Psoas muscle (tissue), 8 donors: Measurements from ENCODE around the gene RLN3. TPM values are rescaled to one million over a fixed set of nuclear protein-coding genes. Genes with fewer than 3 reads are reported as not detected.

Source experiments
- ATAC-seq, 4 donors: fragments of 200-7000 bp; cut with Tn5 transposase; one replicate each; pipeline ENCODE4 v1.9.1; 2020; ENCODE audit warnings: moderate library complexity in 3 of 4, mild to moderate bottlenecking in 2 of 4
- DNase-seq, 2 donors: peaks; one replicate each; pipeline ENCODE4 v3.0.0-alpha.2; 2020
- H3K27ac ChIP-seq: fragments of 200-600 bp; one replicate; pipeline ENCODE4 v1.8.0; 2022
- H3K27me3 ChIP-seq, 3 donors: fragments of 200-600 bp in 1 of 3; one replicate each; pipeline versions ENCODE4 v1.6.1 to v1.8.0; 2013 to 2022; ENCODE audit warnings: low read length in 2 of 3, mild to moderate bottlenecking in 2 of 3, moderate library complexity in 1 of 3; ENCODE audit not compliant: insufficient read depth in 3 of 3
- H3K36me3 ChIP-seq, 2 donors: fragments of 200-600 bp in 1 of 2; one replicate each; pipeline versions ENCODE4 v1.6.1 to v1.8.0; 2013 to 2022; ENCODE audit warnings: low read depth in 1 of 2, mild to moderate bottlenecking in 1 of 2, moderate library complexity in 1 of 2; ENCODE audit not compliant: insufficient read depth in 1 of 2
- H3K4me1 ChIP-seq: fragments of 200-600 bp; one replicate; pipeline ENCODE4 v1.8.0; 2022
- H3K4me3 ChIP-seq: fragments of 200-600 bp; one replicate; pipeline ENCODE4 v1.8.0; 2022; ENCODE audit warnings: mild to moderate bottlenecking
- H3K9me3 ChIP-seq: fragments of 200-600 bp; one replicate; pipeline ENCODE4 v1.8.0; 2022
- WGBS, 3 donors: extraction: QIAGEN DNeasy Blood & Tissue Kit; methylation state at CpG; one replicate each; pipeline versions ENCODE4 v1.1.6 to v1.1.7; 2013; 5-methylcytosine and 5-hydroxymethylcytosine counted together
- intact Hi-C, 2 donors: fragments of 100-400 bp; cut with DNase I; formaldehyde crosslinking; loops; one replicate each; pipeline versions ENCODE4 v1.11.0 to v1.14.2; 2022
- polyA plus RNA-seq, 3 donors: library from polyadenylated mRNA; stranded (reverse); fragments of 200-250 nt; gene quantifications; one replicate each; pipeline ENCODE4 v1.2.3, GENCODE V29; 2013
- total RNA-seq, 4 donors: library from RNA; stranded (reverse); fragmentation: NEBNext Ultra II Directional in 2 of 4; extraction: Animal tissue kit (Norgen Biotek cat#: 25700) in 2 of 4; gene quantifications; one replicate each; pipeline versions ENCODE4 v1.2.1 to v1.2.4, GENCODE V29; 2021 to 2023
- TF ChIP-seq, protein P1 (sequence below): fragments of 200-600 bp; IDR thresholded peaks from one replicate; pipeline ENCODE4 v1.8.0; 2022; ENCODE audit warnings: antibody characterized with exemption
- donor health status: healthy with polysubstance abuse.
- donor health status: DM: no; HTN: no; CAD: no; lungs with moderate emphysema.
- donor health status: Bipolar disorder and iron deficiency.
- donor health status: healthy.
- donor health status: DM: yes; HTN: yes; CAD: no.
- donor health status: DM: no; HTN: no; CAD: no.
- donor health status: DM: no; HTN: no; CAD: no.
- donor health status: DM: yes; HTN: yes; CAD: no.

Gene RLN3
- total and polyA plus RNA-seq, 7 donors, result not detected

DNA sequence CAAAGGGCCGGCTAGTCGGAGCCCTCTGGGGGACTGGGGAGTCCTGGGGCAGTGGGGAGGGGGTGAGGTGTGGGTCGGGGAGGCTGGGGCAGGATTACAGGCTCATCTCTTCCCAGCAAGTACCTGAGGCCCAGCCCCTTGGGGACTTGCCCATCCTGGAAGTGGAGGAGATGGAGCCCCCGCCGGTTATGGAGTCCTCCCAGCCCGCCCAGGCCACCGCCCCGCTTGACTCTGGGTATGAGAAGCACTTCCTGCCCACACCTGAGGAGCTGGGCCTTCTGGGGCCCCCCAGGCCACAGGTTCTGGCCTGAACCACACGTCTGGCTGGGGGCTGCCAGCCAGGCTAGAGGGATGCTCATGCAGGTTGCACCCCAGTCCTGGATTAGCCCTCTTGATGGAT is 24.0 kb downstream of the RLN3 start:
- H3K4me3 ChIP-seq, result no peak overlapping the region
- intact Hi-C loops, result no loop called here
- H3K27me3 ChIP-seq, result peaks cover 0 to 4% (median 3%) of the 10 kb centered on the region in 3 donors
- no peaks in the 10 kb centered on the region for H3K36me3 ChIP-seq
- no peaks in the 10 kb centered on the region for H3K9me3 ChIP-seq
- TF ChIP-seq, protein P1, sequence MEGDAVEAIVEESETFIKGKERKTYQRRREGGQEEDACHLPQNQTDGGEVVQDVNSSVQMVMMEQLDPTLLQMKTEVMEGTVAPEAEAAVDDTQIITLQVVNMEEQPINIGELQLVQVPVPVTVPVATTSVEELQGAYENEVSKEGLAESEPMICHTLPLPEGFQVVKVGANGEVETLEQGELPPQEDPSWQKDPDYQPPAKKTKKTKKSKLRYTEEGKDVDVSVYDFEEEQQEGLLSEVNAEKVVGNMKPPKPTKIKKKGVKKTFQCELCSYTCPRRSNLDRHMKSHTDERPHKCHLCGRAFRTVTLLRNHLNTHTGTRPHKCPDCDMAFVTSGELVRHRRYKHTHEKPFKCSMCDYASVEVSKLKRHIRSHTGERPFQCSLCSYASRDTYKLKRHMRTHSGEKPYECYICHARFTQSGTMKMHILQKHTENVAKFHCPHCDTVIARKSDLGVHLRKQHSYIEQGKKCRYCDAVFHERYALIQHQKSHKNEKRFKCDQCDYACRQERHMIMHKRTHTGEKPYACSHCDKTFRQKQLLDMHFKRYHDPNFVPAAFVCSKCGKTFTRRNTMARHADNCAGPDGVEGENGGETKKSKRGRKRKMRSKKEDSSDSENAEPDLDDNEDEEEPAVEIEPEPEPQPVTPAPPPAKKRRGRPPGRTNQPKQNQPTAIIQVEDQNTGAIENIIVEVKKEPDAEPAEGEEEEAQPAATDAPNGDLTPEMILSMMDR, result no peak
- WGBS, 3 donors, result 78 to 86% (median 84%) methylated on average over 9 of the region's 9 CpGs
- ATAC-seq (no peak), DNase-seq (no peak)
- H3K4me1 ChIP-seq, result no peaks in the 10 kb centered on the region
- H3K27ac ChIP-seq, result no peak overlapping the region

DNA sequence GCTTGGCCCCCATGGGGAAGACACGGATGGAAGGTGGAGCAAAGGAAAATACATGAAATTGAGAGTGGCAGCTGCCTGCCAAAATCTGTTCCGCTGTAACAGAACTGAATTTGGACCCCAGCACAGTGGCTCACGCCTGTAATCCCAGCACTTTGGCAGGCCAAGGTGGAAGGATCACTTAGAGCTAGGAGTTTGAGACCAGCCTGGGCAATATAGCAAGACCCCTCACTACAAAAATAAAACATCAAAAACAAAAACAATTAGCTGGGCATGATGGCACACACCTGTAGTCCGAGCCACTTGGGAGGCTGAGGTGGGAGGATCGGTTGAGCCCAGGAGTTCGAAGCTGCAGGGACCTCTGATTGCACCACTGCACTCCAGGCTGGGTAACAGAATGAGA is 24.5 kb downstream of the RLN3 start:
- H3K27me3 ChIP-seq, result peaks cover 0 to 7% (median 5%) of the 10 kb centered on the region in 3 donors
- no peaks in the 10 kb centered on the region for H3K4me1 ChIP-seq
- no peaks in the 10 kb centered on the region for H3K9me3 ChIP-seq
- H3K27ac ChIP-seq, result no peak overlapping the region
- no peak overlapping the region for H3K4me3 ChIP-seq
- DNase-seq (no peak), ATAC-seq (no peak)
- H3K36me3 ChIP-seq, result no peaks in the 10 kb centered on the region
- WGBS, 3 donors, result 80 to 92% (median 82%) methylated on average over 6 of the region's 6 CpGs
- intact Hi-C loops, result no loop called here
- TF ChIP-seq, protein P1, result no peak

GRCh38 chr19:14053032-14053431 is 25.1 kb downstream of the RLN3 start:
- DNase-seq, result no peak
- intact Hi-C loops, result no loop called here
- H3K9me3 ChIP-seq, result no peaks in the 10 kb centered on the region
- TF ChIP-seq, protein P1, result no peak
- no peaks in the 10 kb centered on the region for H3K4me1 ChIP-seq
- H3K4me3 ChIP-seq, result no peak overlapping the region
- 86 to 93% (median 88%) methylated on average over 3 of the region's 3 CpGs for WGBS, 3 donors
- H3K36me3 ChIP-seq, result no peaks in the 10 kb centered on the region
- ATAC-seq, result no peak
- H3K27ac ChIP-seq, result no peak overlapping the region
- peaks cover 0 to 13% (median 8%) of the 10 kb centered on the region in 3 donors for H3K27me3 ChIP-seq

DNA sequence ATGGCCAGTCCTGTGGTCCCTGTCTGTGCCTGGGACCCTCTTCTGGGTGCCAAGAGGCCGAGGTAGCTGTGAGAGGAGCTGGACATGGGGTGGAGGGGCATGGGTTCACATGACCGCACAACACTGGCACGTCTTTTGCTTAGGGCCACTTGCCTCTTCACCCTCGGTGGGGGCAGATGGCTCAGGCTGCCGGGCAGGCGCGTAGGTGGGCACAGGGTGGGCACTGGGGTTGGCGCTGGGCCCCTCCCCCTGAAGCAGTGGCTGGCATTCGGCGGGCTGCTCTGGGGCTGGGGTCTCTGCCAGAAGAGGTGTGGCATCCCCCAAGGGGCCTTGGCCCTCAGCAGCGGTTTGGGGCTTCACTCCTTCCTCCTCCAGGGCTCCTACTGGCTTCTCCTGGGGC is 25.6 kb downstream of the RLN3 start:
- ATAC-seq (no peak), DNase-seq (no peak)
- TF ChIP-seq, protein P1, result no peak
- Histone ChIP-seq H3K27ac (no peak overlapping the region), H3K4me3 (no peak overlapping the region), H3K36me3 (no peaks in the 10 kb centered on the region), H3K9me3 (no peaks in the 10 kb centered on the region), H3K27me3 (peaks cover 0 to 17% (median 13%) of the 10 kb centered on the region in 3 donors), H3K4me1 (no peaks in the 10 kb centered on the region)
- 81 to 84% (median 83%) methylated on average over 9 to 11 of the region's 11 CpGs for WGBS, 3 donors
- intact Hi-C loops, result no loop called here

DNA sequence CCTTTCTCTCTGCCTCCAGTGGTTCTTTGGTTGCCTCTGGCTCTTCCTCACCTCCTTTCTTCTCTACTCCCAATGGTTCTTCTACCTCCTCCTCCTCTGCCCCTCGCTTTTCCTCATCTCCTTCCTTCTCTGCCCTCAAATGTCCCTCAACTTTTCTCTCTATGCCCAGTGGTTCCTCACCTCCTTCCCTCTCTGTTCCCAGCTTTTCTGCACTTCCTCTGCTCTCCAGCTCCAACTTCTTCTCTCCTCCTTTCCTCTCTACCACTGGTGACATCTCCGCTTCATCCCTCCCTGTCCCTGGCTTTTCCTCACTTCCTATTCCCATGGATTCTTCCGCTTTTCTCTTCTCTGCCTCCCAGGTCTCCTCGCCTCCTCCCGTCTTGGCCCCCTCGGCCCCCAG is 26.2 kb downstream of the RLN3 start:
- peaks cover 0 to 23% (median 15%) of the 10 kb centered on the region in 3 donors for H3K27me3 ChIP-seq
- H3K4me1 ChIP-seq, result no peaks in the 10 kb centered on the region
- H3K9me3 ChIP-seq, result no peaks in the 10 kb centered on the region
- intact Hi-C loops, result no loop called here
- WGBS, 3 donors, result 75 to 83% (median 78%) methylated on average over 6 of the region's 6 CpGs
- TF ChIP-seq, protein P1, result no peak
- no peaks in the 10 kb centered on the region for H3K36me3 ChIP-seq
- H3K4me3 ChIP-seq, result no peak overlapping the region
- DNase-seq (no peak), ATAC-seq (no peak)
- no peak overlapping the region for H3K27ac ChIP-seq
